DMS 273 (cell line): Measurements from ENCODE around the gene SETBP1.

Experiments
- DNase-seq: peaks from one replicate; lab custom pipeline; 2025; ENCODE audit not compliant: unreplicated experiment; lab: John Stamatoyannopoulos, UW

SETBP1 gene

GRCh38 chr18:44679056-44679913, 1.4 kb upstream of the SETBP1 start:
- DNase-seq = peak; percentile 94

- DNase-seq = peak; percentile 86
These were observed 795 bp upstream of the SETBP1 start for GRCh38 chr18:44679914-44680272.

DNA sequence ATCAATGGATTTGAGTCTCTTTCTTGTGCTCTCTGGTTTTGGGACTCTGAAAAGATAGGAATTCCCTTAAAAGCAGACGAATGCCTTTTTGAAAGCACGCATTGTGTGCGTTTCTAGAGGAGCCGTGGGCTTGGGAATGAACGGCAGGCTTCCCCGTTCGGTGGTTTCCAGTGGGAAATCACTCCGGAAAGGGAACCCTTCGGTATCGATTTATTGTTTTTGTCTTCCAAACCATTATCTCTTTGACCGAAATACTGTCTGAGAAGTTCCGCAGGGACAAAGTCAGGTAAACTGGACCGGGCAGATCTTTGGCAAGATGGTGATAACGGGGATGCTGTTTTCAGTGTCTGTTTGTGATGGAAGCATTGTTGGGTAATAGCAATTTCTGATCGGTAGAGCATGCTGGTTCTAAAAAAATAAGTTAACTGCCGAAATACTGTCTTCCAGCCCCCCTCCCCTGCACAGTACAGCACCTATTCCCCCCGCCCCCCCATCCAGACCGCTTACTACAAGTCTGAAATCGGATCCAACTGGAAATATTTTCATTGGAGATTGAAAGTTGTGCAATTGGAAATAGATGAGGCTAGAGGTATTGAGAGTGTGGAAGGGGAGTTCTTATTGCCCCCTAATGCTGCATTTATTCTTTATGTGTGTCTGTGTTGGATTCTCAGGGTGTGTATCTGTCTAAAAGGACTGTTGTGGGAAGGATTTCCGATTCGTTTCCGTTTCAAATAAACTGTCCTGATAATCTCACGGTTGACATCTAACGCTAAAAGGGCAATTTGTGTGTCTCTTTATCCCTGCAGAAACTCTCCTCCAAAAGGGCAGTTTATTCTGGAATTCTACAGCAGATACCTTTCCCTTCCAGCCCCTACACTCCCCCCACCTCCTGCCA, 635 bp downstream of the SETBP1 start:
- peak; percentile 56 for DNase-seq

DNA sequence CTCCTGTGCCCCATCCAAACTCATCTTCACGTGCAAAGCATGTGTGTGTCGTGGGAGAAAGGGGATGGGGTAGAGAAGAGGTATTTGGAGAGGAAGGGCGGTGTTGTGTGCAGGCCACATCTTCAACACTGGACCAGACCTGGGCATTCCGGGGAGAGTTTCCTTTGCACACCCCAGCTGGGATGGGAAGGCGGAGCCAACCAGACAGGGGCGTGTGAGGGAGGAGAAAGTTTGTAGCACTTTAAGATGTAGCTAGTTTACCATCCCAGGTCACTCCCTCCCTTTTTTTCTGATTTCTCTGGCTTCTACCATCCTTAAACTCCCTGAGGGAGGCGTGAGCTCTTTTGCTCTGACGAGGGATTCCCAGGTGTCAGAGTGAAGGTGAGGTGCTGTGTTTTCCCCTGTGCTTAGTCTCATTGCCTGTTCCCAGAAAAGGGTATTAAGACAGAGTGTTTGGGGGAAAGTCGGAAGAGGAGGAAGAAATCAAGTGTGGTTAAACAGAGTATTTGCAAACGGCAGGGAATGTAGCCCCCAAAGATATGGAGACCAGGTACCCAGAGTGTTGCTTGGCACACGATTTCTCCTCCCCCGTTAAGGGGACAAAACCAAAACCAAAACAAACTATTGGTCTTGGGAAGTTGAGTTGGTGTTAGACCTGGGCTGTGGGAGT, 1.6 kb downstream of the SETBP1 start:
- peak; percentile 80 for DNase-seq

- peak; percentile 92 for DNase-seq
These were observed 2.2 kb downstream of the SETBP1 start for GRCh38 chr18:44682871-44683221.

GRCh38 chr18:44683556-44683955, 2.9 kb downstream of the SETBP1 start:
- DNase-seq = peak; percentile 35

DNA sequence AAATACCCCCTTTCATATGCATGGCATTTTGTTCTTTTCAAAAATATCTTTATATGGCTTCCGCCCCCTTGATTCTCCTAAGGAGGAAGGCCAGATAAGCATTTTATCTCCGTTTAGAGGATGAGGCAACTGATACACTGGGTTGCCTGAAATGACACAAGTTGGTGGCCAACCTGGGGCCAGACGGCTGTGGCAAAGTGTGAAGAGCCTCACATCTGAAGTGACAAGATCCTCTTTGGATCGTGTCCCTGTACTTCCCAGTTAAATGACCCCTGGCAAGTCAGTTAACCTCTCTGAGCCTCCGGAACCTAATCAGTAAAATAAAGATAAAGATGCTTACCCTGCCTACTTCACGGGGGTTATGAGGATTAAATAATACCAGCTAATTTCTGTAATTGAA, 4.6 kb downstream of the SETBP1 start:
- DNase-seq = no peak

- DNase-seq = no peak
These were observed 5.5 kb downstream of the SETBP1 start for GRCh38 chr18:44686156-44686555.

DNA sequence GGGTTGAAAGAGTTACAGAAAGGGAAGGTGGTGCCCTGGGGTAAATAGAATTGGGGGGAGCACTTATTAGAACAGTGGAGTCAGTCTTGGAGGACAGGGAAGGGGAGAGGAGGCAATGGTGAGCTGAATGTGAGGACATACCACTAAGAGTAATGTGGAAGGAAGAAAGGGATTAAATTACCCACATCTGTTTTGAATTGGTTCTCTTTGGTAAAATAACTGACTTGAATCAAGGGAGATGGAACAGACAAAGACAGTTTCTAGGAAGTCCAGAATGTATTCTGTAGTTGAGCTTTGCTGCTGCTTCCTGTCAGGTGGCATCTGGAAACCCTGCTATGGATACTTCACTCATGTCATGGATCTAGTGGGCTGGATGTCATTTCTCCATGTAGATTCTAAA, 6.7 kb downstream of the SETBP1 start:
- DNase-seq = no peak

GRCh38 chr18:44689736-44690135, 9.0 kb downstream of the SETBP1 start:
- no peak for DNase-seq

GRCh38 chr18:44691148-44691925, 10.6 kb downstream of the SETBP1 start:
- DNase-seq = no peak

GRCh38 chr18:44693030-44693784, 12.5 kb downstream of the SETBP1 start:
- DNase-seq = no peak

GRCh38 chr18:44695503-44695902, 14.8 kb downstream of the SETBP1 start:
- no peak for DNase-seq

GRCh38 chr18:44696892-44697291, 16.2 kb downstream of the SETBP1 start:
- no peak for DNase-seq

DNA sequence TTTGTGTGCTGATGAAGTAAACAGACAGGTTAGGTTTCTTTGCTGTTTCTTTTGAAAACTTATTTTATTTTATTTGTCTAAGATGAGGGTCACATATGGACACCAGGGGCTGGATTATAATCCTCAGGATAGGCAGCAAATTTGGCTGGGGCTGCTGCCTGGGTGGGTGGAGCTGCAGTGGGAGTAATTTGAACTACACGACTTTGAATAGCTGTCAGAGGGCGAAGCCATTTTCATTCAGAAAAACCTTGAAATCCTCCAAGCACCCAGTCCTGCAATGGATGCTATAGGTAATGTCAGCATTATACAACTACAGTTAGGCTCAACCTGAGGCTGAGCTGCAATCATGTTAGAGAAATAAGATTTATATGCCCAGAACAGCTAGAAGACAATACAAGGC, 16.6 kb downstream of the SETBP1 start:
- DNase-seq = no peak

DNA sequence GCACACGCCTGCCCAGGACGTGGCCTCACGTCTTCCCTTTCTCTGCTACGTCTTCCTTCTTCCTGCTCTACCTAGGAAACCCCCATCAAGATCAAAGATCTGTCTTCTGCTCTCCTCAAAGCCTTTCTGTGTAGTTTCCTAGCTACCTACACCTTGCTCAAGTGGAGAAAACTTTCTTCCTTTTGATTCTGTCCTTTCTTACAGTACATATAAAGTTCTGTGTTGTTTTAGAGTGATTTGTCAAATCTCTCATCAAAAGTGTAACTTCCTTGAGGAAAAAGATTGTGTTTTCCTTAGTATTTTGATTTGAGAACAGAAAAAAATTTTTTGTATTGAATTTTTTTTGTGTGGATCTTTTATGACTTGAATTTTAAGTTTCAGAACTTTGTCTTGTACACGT, 17.8 kb downstream of the SETBP1 start:
- no peak for DNase-seq

DNA sequence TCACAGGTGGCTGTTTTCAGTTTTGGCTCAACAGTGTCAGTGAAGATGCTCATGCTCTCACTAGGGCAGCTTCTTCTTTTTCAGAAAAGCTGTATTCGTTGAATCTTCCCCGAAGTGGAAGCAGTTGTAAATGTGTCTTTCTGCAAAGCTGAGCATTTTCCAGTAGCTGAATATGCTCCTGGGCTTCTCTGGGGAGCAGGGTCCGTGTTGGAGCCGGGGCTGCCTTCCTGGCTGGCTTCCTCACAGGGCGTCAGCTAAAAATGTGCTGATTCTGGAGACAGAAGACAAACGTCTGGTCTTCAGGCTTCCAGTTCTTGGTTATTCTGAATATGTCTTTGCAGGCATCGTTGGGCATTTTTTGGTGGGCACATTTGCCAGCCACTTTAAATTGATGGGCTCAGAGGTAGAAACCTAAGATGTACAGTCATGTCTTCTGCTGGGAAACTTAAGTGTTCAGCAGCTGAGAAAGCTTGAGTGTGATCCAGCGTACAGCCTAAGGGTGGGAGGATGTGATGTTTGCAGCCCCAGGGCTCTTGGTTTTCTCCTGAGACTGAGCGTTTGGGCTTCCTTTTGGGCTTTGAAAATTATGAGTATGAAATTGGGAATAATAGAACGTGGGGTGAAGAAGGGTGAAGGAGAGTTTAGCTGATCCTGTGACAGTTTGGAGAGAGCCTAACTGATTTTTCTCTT, 19.0 kb downstream of the SETBP1 start:
- no peak for DNase-seq

DNA sequence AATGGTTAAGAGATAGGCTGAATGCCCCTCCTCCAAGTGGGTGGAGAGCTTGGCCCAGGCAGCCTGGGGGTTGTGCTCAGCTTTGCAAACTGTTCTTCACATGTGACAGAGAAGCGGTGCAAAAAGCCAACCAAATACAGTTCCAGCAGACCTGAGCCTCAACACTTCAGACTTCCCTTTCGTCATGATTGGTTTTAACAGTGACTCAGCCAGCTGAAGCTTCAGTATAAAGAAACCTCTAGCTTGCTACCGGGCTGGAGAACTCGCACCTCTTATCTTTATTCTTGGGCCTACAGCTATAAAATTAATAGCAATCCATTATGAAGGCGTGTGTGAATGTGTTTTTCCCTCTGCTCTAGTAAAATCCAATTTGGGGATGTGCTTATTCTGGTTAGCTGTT, 20.0 kb downstream of the SETBP1 start:
- DNase-seq = no peak

GRCh38 chr18:44701227-44701626, 20.5 kb downstream of the SETBP1 start:
- no peak for DNase-seq

DNA sequence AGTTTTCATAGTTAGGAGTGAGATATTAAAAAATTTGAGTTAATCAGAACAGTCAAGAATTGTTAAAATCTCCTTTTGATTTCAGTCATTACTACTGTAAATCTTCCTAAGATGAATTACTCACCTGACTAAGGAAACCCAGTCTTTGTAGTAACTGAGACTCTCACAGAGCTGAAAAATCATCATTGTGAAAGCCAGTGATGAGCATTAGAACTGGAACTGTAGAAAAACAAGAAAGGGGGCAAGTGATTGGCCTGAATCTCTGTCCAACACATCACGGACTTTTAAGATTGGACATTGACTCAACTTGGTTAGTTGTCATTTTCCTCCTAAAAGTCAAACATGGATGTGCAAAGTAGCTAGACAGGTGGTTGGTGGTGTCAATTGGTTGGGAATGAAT, 21.9 kb downstream of the SETBP1 start:
- no peak for DNase-seq
